GM12865 (cell line): ENCODE results near the gene GALNT5.

ENCODE experiments used
- DNase-seq: peaks from one replicate; pipeline ENCODE4 v3.0.0; 2010; ENCODE audit warnings: low read depth
- H3K4me3 ChIP-seq: 2 replicates; pipeline ENCODE4 v1.5.1; 2011; ENCODE audit warnings: mild to moderate bottlenecking, low read depth, low read length, control low read depth
- CTCF ChIP-seq: IDR thresholded peaks from 2 replicates; pipeline ENCODE4 v1.5.1; 2011; ENCODE audit warnings: low read length, control low read depth, low read depth, inconsistent platforms; ENCODE audit not compliant: insufficient read depth; ENCODE audit errors: missing control alignments

Gene GALNT5

GRCh38 chr2:157302492-157303099 is 45.1 kb downstream of the GALNT5 start:
- peak; percentile 51 for DNase-seq
- H3K4me3 ChIP-seq: no peak overlapping the region
- TF ChIP-seq CTCF: peak; percentile 60

GRCh38 chr2:157303612-157304011 is 46.1 kb downstream of the GALNT5 start:
- no peak for TF ChIP-seq CTCF
- no peak overlapping the region for H3K4me3 ChIP-seq
- no peak for DNase-seq

- H3K4me3 ChIP-seq: no peak overlapping the region
- TF ChIP-seq CTCF: no peak
- peak; percentile 16 for DNase-seq
These were observed 47.6 kb downstream of the GALNT5 start for GRCh38 chr2:157304811-157305722.

GRCh38 chr2:157305723-157306110 is 48.2 kb downstream of the GALNT5 start:
- no peak for TF ChIP-seq CTCF
- H3K4me3 ChIP-seq: no peak overlapping the region
- DNase-seq: no peak

GRCh38 chr2:157307021-157307420 is 49.5 kb downstream of the GALNT5 start:
- peak; percentile 16 for TF ChIP-seq CTCF

GRCh38 chr2:157309878-157310277 is 52.4 kb downstream of the GALNT5 start:
- DNase-seq: no peak
- no peak for TF ChIP-seq CTCF
- H3K4me3 ChIP-seq: no peak overlapping the region

More at GRCh38 chr2:157307021-157307420, 49.5 kb downstream of the GALNT5 start:
- no peak overlapping the region for H3K4me3 ChIP-seq
- DNase-seq: no peak

GRCh38 chr2:157311706-157312105 is 54.2 kb downstream of the GALNT5 start:
- no peak overlapping the region for H3K4me3 ChIP-seq
- TF ChIP-seq CTCF: no peak
- DNase-seq: no peak
